ENCODE measurements around the gene SLC6A1. TPM values are rescaled to one million over a fixed set of nuclear protein-coding genes. Genes with fewer than 3 reads are reported as not detected.
A peak's percentile ranks its signal among the peaks of the same experiment; 100 is the strongest.

The SLC6A1 gene
- total RNA-seq, 1 experiment from 2014 or later: not detected

DNA sequence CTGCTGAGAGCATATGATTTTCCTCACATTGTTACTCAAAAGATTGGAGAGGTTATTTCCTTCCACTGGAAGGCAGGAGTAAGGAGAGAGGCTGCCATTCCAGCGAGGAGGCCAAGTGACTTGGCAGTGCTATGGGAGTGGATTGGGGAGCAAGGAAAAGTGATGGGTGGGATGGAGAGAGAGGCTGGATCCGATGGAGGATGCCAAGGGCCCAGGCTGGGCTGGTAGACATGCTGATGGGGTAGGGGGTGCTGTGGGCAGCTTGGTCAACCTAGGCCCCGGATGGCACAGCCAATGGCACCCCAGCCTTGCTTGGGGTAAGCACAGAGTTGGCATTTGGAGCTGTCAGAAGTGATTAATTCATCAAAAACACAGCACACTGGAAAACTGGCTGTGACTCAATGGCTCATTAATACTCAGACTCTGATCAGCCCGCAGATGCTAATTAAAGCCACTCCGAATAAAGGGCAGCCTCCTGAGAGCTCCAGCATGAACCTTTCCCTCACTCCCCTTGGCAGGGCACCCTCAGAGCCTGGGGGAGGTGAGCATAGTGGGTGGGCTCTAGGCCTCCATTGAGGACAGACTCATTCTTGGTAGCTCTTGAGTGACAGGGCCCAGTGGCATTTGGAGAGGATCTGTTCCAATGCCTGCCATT, 22.1 kb upstream of the SLC6A1 start:
- DNase-seq (ENCODE audit: low spot score): no peak

DNA sequence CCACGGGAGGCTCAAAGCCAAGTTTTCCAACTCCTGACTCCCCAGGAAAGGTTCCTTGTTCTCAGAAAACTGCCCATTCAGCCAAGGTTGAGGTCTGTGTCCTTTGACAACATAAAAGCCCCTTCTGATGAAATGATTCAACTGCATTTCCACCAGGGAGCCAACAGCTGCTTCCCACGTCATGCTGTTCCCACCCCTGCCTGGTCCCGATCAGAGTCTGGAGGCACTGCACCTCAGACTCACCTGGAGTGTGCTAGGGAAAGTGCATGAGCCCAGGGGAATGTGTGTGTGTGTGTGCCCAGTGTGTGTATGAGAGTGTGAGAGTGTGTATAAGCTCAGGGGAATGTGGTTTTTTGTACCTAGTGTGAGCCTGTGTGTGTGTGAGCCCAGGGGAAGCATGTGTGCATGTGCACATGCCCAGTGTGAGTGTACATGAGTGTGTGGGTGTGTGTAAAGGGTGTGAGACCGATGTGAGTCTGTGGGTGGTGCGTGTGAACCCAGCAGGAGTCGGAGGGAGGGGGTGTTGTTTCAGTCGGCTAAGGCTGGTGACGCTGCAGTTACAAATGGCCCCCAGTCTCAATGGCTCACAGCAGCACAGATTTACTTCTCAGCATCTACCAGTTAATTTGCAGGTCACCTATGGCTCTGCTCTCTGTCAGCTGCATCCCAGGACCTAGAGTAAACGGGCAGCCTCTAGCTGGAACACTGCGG, 20.3 kb upstream of the SLC6A1 start:
- DNase-seq (ENCODE audit: low spot score): no peak

DNA sequence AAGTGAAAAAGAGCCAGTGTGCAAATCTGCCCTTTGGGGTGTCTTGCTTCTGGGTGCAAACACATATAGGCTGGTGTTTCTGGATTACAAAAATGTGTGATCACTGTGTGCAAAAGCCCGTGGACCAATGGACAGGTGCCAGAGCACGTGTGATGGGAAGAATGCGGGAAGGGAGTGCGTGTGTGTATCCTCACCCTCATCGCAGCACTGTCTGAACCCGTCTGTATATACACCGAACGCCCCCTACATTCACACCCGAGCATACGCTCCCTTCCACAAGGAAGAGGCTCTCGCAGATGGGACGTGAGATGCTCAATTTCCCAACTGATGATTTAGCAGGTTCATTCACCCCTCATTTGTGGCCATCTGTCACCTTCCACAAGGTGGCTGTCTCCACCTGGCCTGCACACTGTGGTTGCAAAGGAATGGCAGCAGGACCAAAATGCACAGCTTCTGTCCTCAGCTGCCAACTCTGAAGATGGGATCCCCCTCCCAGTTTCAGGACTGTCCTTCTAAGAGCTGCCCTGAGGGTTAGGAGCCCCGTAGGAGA, 19.4 kb upstream of the SLC6A1 start:
- no peak for DNase-seq (ENCODE audit: low spot score)

DNA sequence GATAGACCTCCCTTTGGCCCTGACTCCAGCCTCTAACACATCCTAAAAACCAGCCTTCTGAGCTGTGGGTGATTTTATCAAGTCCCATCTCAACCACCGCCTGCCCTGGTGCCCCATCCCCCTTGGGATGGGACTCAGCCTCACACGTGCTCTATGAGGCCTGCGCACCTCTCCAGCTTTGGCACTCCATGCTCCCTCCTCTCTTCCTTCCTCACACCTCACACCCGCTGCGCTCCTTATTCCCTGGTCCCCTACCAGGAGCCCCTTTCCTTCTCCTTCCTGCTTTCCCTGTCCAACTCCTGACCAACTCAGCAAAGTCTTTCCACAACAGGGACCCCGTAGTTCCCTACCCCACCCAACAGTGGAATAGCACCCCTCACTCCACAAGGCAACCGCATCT, 18.4 kb upstream of the SLC6A1 start:
- no peak for DNase-seq (ENCODE audit: low spot score)

DNA sequence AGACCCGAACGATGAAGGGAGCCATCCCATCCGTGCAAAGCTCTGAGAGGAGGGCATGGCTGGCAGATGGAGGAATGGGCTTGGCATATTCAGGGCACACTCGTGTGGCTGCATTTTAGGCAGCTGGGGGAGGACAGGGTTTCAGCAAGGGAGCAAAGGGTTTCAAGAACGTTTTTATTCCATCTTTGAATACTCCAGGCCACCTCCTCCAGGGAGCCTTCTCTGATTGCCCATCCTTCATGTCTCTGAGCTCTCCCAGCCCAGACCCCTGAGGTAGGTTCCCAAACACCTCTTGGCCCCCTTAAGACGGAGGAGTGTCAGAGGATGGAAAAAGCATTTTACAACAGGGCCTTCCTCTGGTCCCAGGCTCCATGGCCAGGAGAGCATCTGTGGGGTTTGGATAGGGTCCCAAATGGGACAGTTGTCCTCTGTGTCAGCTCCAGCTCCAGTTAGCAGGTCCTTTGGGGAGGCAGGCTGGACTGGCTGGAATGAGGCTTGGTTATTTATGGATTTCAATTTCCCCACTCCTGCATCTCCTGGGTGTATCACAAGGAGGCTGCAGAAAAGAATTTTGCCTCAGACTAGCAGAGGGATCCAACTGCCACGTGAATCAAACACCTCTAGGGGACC, 17.7 kb upstream of the SLC6A1 start:
- no peak for DNase-seq (ENCODE audit: low spot score)

DNA sequence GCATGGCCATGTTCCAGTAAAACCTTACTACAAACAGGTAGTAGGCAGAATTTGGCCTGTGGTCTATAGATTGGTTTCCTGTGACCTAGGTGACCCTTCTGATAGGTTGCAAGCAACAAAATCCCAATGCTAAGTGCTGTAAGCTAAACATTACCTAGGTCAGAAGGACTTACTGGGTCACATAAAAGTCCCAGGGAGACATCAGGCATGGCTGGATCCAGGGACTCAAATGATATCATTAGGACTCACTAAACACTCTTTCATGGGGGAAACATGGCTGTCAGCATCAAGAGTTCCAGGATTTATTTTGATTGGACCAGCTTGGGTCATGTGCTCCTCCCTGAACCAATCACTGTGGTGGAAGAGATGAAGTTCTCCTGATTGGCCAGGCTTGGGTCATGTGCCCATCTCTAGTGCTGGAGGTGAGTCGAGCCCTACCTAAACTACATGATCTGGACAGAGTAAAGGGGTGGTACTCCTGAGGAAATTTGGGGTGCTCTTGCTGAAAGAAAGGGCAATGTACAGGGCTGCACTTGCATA, 16.8 kb upstream of the SLC6A1 start:
- no peak for DNase-seq (ENCODE audit: low spot score)

DNA sequence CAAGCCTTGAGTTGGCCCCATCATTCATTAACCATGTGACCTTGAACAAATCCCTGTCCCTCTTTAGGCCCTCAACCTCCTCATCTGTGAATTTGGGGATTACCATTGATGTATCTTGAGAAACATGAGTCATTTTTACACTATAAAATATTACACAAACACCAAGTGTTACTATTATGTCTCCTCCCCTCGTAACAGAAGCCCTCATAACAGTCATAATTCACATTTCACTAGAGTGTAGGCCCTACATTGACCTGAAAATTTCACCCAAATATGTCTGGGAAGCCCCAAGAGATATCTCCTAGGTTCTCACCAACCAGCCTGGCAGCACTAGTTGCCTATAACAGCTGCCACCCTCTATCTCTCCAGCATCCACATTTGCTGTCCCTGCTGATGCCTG, 15.8 kb upstream of the SLC6A1 start:
- DNase-seq (ENCODE audit: low spot score): no peak

DNA sequence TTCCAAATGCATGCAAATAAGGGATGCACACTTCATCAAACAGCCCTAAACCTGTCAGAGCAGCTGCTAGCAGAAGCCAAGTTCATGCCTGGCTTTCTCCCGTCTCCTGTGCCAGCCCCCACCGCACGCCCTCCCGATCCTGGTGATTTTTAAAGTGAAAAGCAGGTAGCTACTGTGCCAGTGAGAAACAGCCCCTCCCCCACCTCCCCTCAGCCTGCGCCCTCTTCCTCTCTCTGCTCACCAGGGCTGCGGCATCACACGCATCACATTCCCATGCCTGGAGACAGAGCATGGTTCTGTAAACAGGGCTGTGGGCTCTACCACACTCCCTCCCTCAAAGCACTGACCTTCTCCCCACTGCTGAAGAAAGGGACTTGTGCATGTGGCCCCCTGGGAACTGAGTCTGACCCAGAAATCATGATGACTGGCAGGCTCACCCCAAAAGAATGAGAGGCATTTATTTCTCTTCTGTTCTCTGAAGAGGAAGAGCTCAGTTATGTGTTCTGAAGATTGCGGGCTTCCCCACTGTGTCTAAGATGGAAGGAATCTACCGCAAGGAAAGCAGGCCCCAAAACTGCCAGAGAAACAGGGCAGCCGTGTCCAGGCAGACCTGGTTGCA, 14.5 kb upstream of the SLC6A1 start:
- DNase-seq (ENCODE audit: low spot score): no peak

DNA sequence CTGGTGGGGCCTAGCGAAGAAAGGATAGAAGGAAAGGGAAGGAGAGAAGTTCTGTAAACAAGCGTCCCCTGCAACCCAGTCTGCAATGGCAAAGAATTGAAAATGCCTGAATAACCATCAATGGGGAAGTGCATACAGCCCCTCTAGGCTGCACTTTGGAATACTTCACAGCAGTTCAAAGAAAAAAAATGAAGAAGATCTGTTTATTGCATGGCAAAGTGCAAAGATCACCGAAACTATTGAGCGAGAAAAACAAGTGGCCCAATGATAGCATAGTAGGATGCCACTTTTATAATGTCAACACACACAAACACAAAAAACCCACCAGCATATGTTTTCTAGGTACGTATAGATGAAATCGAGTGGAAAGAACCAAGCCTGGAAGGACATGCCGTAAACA, 13.6 kb upstream of the SLC6A1 start:
- no peak for DNase-seq (ENCODE audit: low spot score)

DNA sequence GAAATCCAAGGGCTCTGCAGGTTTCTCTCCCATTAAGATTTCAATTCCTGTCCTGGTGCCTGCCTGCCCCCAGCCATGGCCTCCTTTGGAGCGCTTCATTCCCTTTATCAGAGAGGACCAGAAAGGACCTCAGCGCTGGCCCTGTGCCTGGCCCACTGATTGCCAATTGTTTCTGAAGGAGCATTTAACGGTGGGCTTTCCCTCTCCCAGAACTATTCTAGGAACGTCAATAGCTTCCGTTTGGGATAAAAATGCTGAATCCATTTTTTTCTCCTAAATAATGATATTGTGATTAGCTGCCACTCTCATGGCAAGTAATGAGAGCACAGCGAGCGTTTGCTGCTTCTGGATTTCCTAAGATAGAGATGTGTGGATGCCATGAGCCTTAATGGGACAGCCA, 12.2 kb upstream of the SLC6A1 start:
- no peak for DNase-seq (ENCODE audit: low spot score)

DNA sequence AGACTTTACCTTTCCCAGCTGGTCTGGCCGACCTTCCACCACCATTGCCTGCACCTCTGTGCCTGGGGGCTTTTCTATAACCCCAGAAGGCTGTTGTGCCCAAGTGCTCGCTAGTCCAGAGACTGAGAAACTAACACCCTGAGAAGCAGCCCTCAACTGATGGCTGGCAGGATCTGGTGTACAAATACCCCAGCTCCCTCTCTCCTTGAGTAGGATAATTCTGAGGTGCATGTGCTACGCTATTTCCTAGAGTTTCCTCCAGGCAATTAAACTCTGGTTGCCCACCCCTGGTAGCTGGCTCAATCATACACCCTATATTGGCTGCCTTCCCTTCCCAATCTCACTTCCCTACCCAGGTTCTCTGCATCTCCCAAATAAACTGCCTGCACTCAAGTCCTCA, 11.5 kb upstream of the SLC6A1 start:
- DNase-seq (ENCODE audit: low spot score): no peak

DNA sequence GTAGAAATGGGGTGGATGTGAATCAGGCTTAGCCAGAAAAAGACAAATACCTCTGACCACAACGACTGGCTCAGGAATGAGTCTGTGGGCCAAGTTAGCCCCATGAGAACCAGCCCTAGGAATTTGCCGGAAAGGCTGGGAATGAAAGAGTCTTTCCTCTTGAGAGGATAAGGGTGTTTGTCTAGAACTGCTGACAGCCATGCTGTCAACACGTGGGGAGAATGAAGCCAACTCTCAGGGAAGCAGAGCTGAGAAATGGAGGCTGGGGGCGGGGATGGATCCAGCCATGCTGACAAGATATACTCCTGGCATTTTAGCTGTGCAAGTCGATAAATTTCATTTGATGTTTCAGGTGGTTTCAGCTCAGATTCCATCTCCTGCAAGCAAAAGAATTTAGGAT, 10.6 kb upstream of the SLC6A1 start:
- no peak for DNase-seq (ENCODE audit: low spot score)

DNA sequence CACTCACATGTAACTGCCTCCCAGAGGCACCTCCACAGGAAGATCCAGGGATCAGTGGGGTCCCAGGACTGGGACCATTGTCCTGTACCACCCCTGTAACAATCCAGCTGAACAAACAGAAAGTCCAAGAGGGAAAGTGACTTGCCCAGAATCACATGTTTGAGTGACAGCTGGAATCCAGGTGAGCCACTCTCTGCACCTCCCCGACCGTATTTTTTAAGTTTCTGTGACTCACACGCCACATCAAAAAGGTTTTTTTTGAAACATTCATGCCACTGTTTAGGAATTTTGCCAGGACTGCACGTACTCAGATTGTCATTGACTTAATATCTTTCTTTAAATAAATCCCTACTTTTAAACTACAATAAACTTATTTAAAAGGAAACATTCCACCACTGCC, 9.8 kb upstream of the SLC6A1 start:
- no peak for DNase-seq (ENCODE audit: low spot score)

DNA sequence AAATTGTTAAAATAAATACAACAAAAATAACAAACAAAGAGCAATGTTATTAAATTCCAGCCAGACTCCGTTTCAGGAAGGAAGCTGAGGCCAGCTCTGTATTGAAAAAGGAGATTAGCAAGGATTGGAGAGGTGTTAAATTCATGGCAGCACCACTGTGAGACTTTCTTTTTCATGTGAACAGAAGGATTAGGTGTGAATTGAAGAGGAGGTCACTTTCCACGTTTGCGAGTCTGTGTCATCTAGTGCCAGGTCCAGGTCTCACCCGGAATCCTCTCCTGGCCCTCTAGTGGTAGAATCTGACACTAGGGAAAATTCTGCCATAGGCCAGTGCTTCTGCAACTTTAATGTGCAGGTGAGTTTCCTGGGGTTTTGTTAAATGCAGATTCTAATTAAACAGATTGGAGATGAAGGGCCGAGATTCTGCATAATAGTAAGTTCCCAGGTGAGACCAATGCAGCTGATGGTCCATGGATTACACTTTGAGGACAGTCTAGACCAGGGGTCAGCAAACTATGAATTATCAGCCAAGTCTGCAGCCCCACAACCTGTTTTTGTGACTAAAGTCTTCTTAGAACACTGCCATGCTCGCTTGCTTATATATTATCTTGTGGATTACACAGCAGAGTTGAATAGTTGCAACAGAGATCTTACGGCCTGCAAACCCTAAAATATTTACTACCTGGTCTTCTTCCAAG, 9.2 kb upstream of the SLC6A1 start:
- peak; percentile 48 for DNase-seq (ENCODE audit: low spot score)

DNA sequence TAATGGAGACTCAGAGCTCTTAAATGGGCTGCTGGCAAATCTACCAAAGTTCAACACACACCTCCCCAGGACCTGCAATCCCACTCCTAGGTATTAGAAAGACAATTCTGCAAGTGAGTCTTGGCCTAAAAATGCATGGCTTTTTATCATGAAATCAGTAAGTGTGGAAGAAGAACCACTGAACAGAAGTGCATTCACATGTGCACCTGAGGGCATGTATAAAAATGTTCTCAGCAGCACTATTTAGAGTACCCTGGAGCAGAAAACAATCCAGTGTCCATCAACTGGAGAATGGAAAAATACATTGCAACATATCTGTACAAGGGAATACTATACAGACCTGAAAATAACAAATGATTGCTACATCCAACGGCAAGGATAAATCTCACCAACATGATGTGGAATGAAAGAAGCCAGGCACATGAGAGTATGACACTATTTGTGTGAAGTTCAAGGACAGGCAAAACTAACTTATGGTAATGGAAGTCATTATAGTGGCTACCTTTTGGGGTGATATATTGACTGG, 8.1 kb upstream of the SLC6A1 start:
- no peak for DNase-seq (ENCODE audit: low spot score)

DNA sequence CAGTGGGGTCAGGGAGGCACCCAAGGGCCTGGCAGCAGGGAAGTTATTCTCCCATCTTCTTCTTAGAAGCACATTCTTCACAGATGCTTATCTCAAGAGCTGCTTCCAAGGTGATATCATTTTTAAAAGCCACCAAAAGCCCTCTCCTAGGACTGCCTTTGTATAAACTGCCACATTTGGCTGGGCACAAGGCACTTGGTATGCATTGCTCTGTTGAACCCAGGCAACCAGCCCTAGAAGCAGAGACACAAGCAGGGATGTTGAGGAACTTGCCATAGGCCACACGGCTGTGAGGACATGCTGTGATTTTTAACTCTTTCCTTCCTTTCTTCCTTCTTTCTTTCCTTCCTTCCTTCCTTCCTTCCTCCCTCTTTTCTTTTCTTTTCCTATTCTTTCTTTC, 7.4 kb upstream of the SLC6A1 start:
- DNase-seq (ENCODE audit: low spot score): no peak

DNA sequence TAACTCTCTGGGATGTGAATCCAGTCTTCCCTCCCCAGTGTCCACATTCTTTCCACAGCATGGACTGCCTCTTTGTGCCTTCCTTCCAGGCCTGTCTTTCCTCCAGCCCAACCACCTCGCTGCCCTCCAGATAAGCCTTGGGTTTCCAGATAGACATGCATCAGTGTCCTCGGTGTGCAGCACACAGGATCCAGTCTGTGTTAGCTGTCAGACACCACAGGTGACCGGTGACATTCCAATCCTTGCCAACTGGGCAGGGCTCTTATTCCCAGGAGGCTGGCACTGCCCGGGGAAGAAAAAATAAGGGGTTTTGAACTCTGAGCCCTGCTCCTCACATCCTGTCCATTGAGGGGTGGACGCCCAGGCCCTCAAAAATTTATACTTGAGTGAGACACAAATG, 6.0 kb upstream of the SLC6A1 start:
- no peak for DNase-seq (ENCODE audit: low spot score)

DNA sequence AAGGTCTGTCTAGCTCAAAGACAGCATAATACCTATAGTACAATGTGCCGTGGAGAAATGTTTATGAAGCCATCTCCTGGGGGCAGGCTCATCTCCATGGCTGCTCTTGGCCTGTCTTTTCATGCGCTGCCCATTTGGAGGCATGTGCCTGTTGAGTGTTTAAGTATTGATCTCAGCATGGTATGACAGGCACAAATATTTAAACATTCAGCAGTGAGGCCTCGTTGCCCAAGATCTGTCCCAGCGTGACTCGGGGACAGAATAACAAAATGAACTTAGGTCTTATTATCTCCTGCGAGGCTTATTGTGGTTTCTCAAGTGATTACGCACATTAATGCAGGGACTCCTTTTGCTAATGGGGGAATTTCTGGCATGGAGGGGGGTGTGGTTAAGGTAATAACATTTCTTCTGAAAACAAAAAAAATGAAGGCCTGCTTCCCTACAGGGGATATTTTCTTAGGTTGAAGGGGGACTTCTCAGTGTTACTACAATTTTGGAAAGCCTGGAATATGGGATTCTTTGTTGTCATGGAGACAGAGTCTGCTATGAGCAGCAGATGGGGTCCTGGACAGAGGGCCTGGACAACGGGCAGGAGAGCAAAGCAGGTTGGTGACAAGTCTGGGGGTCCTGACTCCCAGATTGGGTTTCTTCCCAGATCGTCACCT, 4.4 kb upstream of the SLC6A1 start:
- no peak for DNase-seq (ENCODE audit: low spot score)

DNA sequence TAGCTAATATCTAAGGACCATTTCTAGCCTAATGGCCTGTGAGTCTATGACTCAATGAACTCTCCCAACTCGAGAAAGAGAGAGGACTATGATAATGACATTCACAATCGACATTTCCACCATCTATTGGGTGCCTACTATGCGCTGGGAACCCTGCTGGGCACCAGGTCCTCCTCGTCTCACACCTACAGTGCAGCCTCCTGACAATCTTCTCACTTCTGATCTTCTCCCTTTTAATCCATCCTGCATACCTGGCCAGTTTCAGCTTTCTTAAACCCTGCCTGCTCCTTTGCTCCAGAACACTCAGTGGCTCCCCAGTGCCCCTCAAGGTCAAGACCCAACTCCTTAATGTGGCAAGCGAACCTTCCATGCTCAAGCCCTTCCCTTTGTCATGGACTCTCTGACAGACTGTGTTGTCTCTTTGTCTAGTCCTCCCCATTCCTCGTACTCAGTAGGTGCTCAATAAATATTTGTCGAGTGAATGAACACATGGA, 3.5 kb upstream of the SLC6A1 start:
- DNase-seq (ENCODE audit: low spot score): no peak

DNA sequence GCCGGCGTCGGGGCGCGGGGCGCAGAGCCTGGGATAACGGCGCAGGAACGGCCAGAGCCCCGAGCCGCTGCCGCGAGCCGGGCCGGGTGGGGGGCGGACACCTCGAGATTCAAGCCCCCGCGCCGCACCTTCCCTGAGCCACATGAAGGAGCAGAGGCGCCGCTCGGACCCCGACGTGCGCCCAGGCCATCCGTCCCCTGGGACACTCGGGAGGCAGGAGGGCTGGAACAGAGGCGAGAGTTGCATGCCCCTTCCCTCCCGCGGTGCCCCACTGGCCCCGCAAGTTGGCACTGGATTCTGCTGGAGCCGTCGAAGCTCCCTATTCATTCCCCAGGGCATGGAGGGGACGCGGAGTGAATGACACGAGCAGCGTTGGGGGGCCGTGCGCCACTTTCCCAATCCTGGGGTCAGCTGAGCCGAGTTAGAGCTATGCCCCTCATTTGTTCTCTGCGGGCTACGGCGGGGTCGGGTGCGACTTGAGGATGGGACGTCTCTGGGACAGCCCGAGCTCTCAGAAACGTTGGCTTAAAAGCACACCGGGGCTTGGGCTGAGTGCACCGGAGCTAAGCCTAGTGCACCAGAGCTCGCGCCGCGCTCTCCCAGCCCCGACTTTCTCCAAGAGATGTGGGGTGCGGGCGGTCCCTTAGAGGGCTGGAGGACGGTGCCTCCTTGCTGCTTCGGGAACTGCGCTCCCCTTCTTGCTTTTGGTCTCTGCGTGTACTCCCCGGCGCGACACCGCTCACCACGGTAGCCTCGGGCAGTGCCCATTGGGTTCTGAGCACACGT, 588 bp downstream of the SLC6A1 start:
- no peak for DNase-seq (ENCODE audit: low spot score)
